ENCODE data around the gene MUC2. TPM values are rescaled to one million over a fixed set of nuclear protein-coding genes. Genes with fewer than 3 reads are reported as not detected.

MUC2 gene
- total RNA-seq, 1 experiment from 2014 or later, result 0.47 TPM

GRCh38 chr11:1103401-1104360 is 29.0 kb downstream of the MUC2 start:
- Histone ChIP-seq H3K9ac (ENCODE audit: low read length) (no peak overlapping the region), H3K4me2 (ENCODE audit: low read length) (no peak overlapping the region), H2AFZ (ENCODE audit: low read depth, low read length, poor library complexity, severe bottlenecking) (no peak overlapping the region), H3K27me3 (ENCODE audit: insufficient read depth, low read length) (no peaks in the 10 kb centered on the region), H3K9me3 (ENCODE audit: control insufficient read depth in 1 of 2, insufficient read depth in 1 of 2, low read depth in 1 of 2, low read length in 2 of 2) (no peaks in the 10 kb centered on the region; a peak in 1 of 4 replicates), H4K20me1 (ENCODE audit: insufficient read depth) (no peaks in the 10 kb centered on the region), H3K9me2 (ENCODE audit: insufficient read depth) (no peaks in the 10 kb centered on the region), H3K36me3 (ENCODE audit: control insufficient read depth in 1 of 2, insufficient read depth in 2 of 2, low read length in 2 of 2) (no peaks in the 10 kb centered on the region), H3K79me2 (ENCODE audit: insufficient read depth, low read length) (no peaks in the 10 kb centered on the region), H3K4me1 (ENCODE audit: control insufficient read depth in 1 of 2, insufficient read depth in 2 of 2, low read length in 2 of 2) (no peaks in the 10 kb centered on the region), H3K4me3 (replicated peaks in 1 of 2; ENCODE audit: low read depth in 1 of 2, low read length in 2 of 2) (no peak overlapping the region), H3K27ac (ENCODE audit: low read depth, low read length) (no peak overlapping the region)
- intact Hi-C loops (cut with micrococcal nuclease), result no loop called here
- ChIA-PET RAD21 (ENCODE audit: low non-redundant PET in 1 of 2, low total read pairs in 2 of 2, uncharacterized antibody in 2 of 2, unreplicated experiment in 2 of 2) (no interaction called here), POLR2A (no interaction called here), CTCF (no interaction called here)
- BruUV-seq (replicated peaks), result no TSS peak
- DNase-seq (ENCODE audit: low read depth, low spot score) (no peak), ATAC-seq (no peak)
- TF ChIP-seq POLR2A (IDR thresholded peaks at IDR 0.05; ENCODE audit: borderline replicate concordance, extremely low read depth, insufficient read depth, insufficient read length), result no peak

DNA sequence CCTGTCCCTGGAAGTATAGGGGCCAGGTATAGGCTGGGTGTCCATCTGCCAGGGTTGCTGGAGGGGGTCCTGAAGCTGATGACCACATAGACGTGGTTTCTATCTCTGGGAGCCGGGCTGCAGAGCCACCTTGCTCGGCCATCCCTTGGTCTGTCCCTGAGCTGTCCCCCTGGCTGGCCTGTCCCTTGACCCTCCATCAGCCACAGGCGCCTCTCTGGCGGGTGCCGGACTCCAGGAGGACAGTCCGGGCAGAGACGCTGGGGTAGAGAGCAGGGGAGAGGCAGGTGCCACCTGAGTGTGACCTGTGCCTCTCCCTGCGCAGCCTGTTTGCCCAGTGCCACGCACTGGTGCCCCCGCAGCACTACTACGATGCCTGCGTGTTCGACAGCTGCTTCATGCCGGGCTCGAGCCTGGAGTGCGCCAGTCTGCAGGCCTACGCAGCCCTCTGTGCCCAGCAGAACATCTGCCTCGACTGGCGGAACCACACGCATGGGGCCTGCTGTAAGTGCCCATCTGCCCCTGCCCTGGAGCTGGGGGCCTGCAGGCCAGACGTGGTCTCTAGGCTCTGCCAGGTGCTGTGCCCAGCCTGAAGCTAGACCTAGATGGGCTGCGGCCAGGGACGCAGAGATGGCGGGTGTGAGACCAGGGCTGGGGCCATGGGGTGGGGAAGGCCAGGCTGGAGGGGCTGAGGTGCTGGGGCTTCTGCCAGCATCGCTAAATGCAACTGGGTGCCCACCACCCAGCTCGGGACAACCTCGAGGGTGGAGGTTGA is 29.9 kb downstream of the MUC2 start:
- no peaks in the 10 kb centered on the region for H3K9me3 ChIP-seq (ENCODE audit: control insufficient read depth in 1 of 2, insufficient read depth in 1 of 2, low read depth in 1 of 2, low read length in 2 of 2)
- intact Hi-C loops (cut with micrococcal nuclease), result no loop called here
- H3K27me3 ChIP-seq (ENCODE audit: insufficient read depth, low read length), result no peaks in the 10 kb centered on the region
- H3K79me2 ChIP-seq (ENCODE audit: insufficient read depth, low read length), result no peaks in the 10 kb centered on the region
- ATAC-seq (no peak), DNase-seq (ENCODE audit: low read depth, low spot score) (no peak)
- no peaks in the 10 kb centered on the region for H4K20me1 ChIP-seq (ENCODE audit: insufficient read depth)
- POLR2A ChIA-PET, result no interaction called here
- no peak overlapping the region for H3K4me3 ChIP-seq (replicated peaks in 1 of 2; ENCODE audit: low read depth in 1 of 2, low read length in 2 of 2)
- RAD21 ChIA-PET (ENCODE audit: low non-redundant PET in 1 of 2, low total read pairs in 2 of 2, uncharacterized antibody in 2 of 2, unreplicated experiment in 2 of 2), result no interaction called here
- H3K36me3 ChIP-seq (ENCODE audit: control insufficient read depth in 1 of 2, insufficient read depth in 2 of 2, low read length in 2 of 2), result no peaks in the 10 kb centered on the region
- no peaks in the 10 kb centered on the region for H3K4me1 ChIP-seq (ENCODE audit: control insufficient read depth in 1 of 2, insufficient read depth in 2 of 2, low read length in 2 of 2)
- no peak overlapping the region for H3K9ac ChIP-seq (ENCODE audit: low read length)
- BruUV-seq (replicated peaks), result no TSS peak
- CTCF ChIA-PET, result no interaction called here
- H3K9me2 ChIP-seq (ENCODE audit: insufficient read depth), result no peaks in the 10 kb centered on the region
- H3K4me2 ChIP-seq (ENCODE audit: low read length), result no peak overlapping the region
- no peak overlapping the region for H3K27ac ChIP-seq (ENCODE audit: low read depth, low read length)
- H2AFZ ChIP-seq (ENCODE audit: low read depth, low read length, poor library complexity, severe bottlenecking), result no peak overlapping the region
- TF ChIP-seq SP1 (IDR thresholded peaks at IDR 0.05; ENCODE audit: low read depth) (no peak), FOSL1 (IDR thresholded peaks at IDR 0.05; ENCODE audit: low read depth) (no peak), RAD21 (IDR thresholded peaks at IDR 0.05; ENCODE audit: low read depth) (no peak), POLR2AphosphoS5 (IDR thresholded peaks at IDR 0.05; ENCODE audit: low read depth, low read length) (no peak), JUND (IDR thresholded peaks at IDR 0.05) (no peak), ZFX (IDR thresholded peaks at IDR 0.05) (no peak), CEBPB (IDR thresholded peaks at IDR 0.05; ENCODE audit: low read depth) (no peak), SRF (IDR thresholded peaks at IDR 0.05; ENCODE audit: low read depth) (no peak), YY1 (IDR thresholded peaks at IDR 0.05; ENCODE audit: extremely low read depth, insufficient replicate concordance, low read depth, low read length) (no peak)
- TF ChIP-seq, protein P1, sequence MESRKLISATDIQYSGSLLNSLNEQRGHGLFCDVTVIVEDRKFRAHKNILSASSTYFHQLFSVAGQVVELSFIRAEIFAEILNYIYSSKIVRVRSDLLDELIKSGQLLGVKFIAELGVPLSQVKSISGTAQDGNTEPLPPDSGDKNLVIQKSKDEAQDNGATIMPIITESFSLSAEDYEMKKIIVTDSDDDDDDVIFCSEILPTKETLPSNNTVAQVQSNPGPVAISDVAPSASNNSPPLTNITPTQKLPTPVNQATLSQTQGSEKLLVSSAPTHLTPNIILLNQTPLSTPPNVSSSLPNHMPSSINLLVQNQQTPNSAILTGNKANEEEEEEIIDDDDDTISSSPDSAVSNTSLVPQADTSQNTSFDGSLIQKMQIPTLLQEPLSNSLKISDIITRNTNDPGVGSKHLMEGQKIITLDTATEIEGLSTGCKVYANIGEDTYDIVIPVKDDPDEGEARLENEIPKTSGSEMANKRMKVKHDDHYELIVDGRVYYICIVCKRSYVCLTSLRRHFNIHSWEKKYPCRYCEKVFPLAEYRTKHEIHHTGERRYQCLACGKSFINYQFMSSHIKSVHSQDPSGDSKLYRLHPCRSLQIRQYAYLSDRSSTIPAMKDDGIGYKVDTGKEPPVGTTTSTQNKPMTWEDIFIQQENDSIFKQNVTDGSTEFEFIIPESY (IDR thresholded peaks at IDR 0.05; ENCODE audit: extremely low read depth, insufficient replicate concordance, low read length), result no peak
- TF ChIP-seq, protein P2, sequence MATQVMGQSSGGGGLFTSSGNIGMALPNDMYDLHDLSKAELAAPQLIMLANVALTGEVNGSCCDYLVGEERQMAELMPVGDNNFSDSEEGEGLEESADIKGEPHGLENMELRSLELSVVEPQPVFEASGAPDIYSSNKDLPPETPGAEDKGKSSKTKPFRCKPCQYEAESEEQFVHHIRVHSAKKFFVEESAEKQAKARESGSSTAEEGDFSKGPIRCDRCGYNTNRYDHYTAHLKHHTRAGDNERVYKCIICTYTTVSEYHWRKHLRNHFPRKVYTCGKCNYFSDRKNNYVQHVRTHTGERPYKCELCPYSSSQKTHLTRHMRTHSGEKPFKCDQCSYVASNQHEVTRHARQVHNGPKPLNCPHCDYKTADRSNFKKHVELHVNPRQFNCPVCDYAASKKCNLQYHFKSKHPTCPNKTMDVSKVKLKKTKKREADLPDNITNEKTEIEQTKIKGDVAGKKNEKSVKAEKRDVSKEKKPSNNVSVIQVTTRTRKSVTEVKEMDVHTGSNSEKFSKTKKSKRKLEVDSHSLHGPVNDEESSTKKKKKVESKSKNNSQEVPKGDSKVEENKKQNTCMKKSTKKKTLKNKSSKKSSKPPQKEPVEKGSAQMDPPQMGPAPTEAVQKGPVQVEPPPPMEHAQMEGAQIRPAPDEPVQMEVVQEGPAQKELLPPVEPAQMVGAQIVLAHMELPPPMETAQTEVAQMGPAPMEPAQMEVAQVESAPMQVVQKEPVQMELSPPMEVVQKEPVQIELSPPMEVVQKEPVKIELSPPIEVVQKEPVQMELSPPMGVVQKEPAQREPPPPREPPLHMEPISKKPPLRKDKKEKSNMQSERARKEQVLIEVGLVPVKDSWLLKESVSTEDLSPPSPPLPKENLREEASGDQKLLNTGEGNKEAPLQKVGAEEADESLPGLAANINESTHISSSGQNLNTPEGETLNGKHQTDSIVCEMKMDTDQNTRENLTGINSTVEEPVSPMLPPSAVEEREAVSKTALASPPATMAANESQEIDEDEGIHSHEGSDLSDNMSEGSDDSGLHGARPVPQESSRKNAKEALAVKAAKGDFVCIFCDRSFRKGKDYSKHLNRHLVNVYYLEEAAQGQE (IDR thresholded peaks at IDR 0.05; ENCODE audit: low read depth), result no peak
- TF ChIP-seq, protein P3, sequence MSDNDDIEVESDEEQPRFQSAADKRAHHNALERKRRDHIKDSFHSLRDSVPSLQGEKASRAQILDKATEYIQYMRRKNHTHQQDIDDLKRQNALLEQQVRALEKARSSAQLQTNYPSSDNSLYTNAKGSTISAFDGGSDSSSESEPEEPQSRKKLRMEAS (IDR thresholded peaks at IDR 0.05), result no peak
